Hindlimb muscle (tissue), 1 donor: ENCODE measurements around the gene HMGCS1. TPM values are rescaled to one million over a fixed set of nuclear protein-coding genes. Genes with fewer than 3 reads are reported as not detected.
"Not testable (repeated sequence)": the region's sequence is repeated elsewhere in the genome, so short reads cannot be mapped to it uniquely, and the experiment has no call there.

Source experiments
- DNase-seq: peaks from one replicate; pipeline ENCODE4 v3.0.0-alpha.2; 2013
- polyA plus RNA-seq: library from polyadenylated mRNA; unstranded; fragments of 120-200 nt; gene quantifications from one replicate; pipeline ENCODE4 v1.2.1, GENCODE V29; 2013; ENCODE audit not compliant: insufficient read length

The HMGCS1 gene
- polyA plus RNA-seq, 1 donor: 34.2 TPM

GRCh38 chr5:43312076-43312661 is 1.0 kb downstream of the HMGCS1 start:
- DNase-seq: no peak

- no peak for DNase-seq
Observed at GRCh38 chr5:43309637-43310036, 3.6 kb downstream of the HMGCS1 start.

- DNase-seq: no peak
Observed at GRCh38 chr5:43309122-43309521, 4.1 kb downstream of the HMGCS1 start.

GRCh38 chr5:43306954-43307353 is 6.3 kb downstream of the HMGCS1 start:
- not testable (repeated sequence) for DNase-seq

GRCh38 chr5:43305948-43306565 is 7.2 kb downstream of the HMGCS1 start:
- DNase-seq: peak; percentile 26

- DNase-seq: no peak
Observed at GRCh38 chr5:43304525-43304924, 8.7 kb downstream of the HMGCS1 start.

GRCh38 chr5:43303242-43303641 is 10.0 kb downstream of the HMGCS1 start:
- DNase-seq: no peak

GRCh38 chr5:43302481-43302880 is 10.7 kb downstream of the HMGCS1 start:
- no peak for DNase-seq

- DNase-seq: no peak
Observed at GRCh38 chr5:43301653-43302091, 11.5 kb downstream of the HMGCS1 start.

GRCh38 chr5:43300112-43300511 is 13.1 kb downstream of the HMGCS1 start:
- DNase-seq: no peak

GRCh38 chr5:43298443-43298842 is 14.8 kb downstream of the HMGCS1 start:
- DNase-seq: no peak

- no peak for DNase-seq
Observed at GRCh38 chr5:43296835-43297234, 16.4 kb downstream of the HMGCS1 start.

GRCh38 chr5:43295202-43295601 is 18.0 kb downstream of the HMGCS1 start:
- no peak for DNase-seq

- DNase-seq: no peak
Observed at GRCh38 chr5:43294226-43294625, 19.0 kb downstream of the HMGCS1 start.

GRCh38 chr5:43290726-43291125 is 22.5 kb downstream of the HMGCS1 start:
- no peak for DNase-seq

- no peak for DNase-seq
Observed at GRCh38 chr5:43288269-43288831, 24.9 kb downstream of the HMGCS1 start.

GRCh38 chr5:43287493-43287892 is 25.7 kb downstream of the HMGCS1 start:
- DNase-seq: no peak

- no peak for DNase-seq
Observed at GRCh38 chr5:43286623-43287022, 26.6 kb downstream of the HMGCS1 start.

- DNase-seq: no peak
Observed at GRCh38 chr5:43281840-43282658, 31.2 kb downstream of the HMGCS1 start.

GRCh38 chr5:43279548-43280274 is 33.5 kb downstream of the HMGCS1 start:
- no peak for DNase-seq

GRCh38 chr5:43275391-43275790 is 37.8 kb downstream of the HMGCS1 start:
- DNase-seq: no peak

- DNase-seq: no peak
Observed at GRCh38 chr5:43274435-43275114, 38.6 kb downstream of the HMGCS1 start.
